ENCODE measurements around the gene S100B.

S100B gene

GRCh38 chr21:46562964-46563607 lies 41.8 kb downstream of the S100B start:
- H3K4me1 ChIP-seq (ENCODE audit: insufficient read depth, poor library complexity, severe bottlenecking): no peaks in the 10 kb centered on the region
- H3K4me3 ChIP-seq (ENCODE audit: severe bottlenecking): no peak overlapping the region
- no peaks in the 10 kb centered on the region for H3K9me3 ChIP-seq (ENCODE audit: severe bottlenecking)
- H3K36me3 ChIP-seq (ENCODE audit: low read depth): peaks cover 65% of the 10 kb centered on the region
- DNase-seq (ENCODE audit: low spot score) (no peak), ATAC-seq (ENCODE audit: low read depth) (no peak)
- H3K27me3 ChIP-seq (ENCODE audit: insufficient read depth, poor library complexity, severe bottlenecking): no peaks in the 10 kb centered on the region
- no peak overlapping the region for H3K27ac ChIP-seq (ENCODE audit: poor library complexity, severe bottlenecking)
- TF ChIP-seq, protein P1, sequence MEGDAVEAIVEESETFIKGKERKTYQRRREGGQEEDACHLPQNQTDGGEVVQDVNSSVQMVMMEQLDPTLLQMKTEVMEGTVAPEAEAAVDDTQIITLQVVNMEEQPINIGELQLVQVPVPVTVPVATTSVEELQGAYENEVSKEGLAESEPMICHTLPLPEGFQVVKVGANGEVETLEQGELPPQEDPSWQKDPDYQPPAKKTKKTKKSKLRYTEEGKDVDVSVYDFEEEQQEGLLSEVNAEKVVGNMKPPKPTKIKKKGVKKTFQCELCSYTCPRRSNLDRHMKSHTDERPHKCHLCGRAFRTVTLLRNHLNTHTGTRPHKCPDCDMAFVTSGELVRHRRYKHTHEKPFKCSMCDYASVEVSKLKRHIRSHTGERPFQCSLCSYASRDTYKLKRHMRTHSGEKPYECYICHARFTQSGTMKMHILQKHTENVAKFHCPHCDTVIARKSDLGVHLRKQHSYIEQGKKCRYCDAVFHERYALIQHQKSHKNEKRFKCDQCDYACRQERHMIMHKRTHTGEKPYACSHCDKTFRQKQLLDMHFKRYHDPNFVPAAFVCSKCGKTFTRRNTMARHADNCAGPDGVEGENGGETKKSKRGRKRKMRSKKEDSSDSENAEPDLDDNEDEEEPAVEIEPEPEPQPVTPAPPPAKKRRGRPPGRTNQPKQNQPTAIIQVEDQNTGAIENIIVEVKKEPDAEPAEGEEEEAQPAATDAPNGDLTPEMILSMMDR (IDR thresholded peaks at IDR 0.05; ENCODE audit: poor library complexity, severe bottlenecking): no peak

GRCh38 chr21:46562472-46562871 lies 42.4 kb downstream of the S100B start:
- ATAC-seq (ENCODE audit: low read depth): no peak; the same call in 2 of the 3 replicates
- H3K36me3 ChIP-seq (ENCODE audit: low read depth): peaks cover 63% of the 10 kb centered on the region
- DNase-seq (ENCODE audit: low spot score): no peak
- no peak overlapping the region for H3K4me3 ChIP-seq (ENCODE audit: severe bottlenecking)
- H3K4me1 ChIP-seq (ENCODE audit: insufficient read depth, poor library complexity, severe bottlenecking): no peaks in the 10 kb centered on the region
- no peaks in the 10 kb centered on the region for H3K27me3 ChIP-seq (ENCODE audit: insufficient read depth, poor library complexity, severe bottlenecking)
- H3K27ac ChIP-seq (ENCODE audit: poor library complexity, severe bottlenecking): no peak overlapping the region
- H3K9me3 ChIP-seq (ENCODE audit: severe bottlenecking): no peaks in the 10 kb centered on the region
- TF ChIP-seq, protein P1 (IDR thresholded peaks at IDR 0.05; ENCODE audit: poor library complexity, severe bottlenecking): no peak

- DNase-seq (ENCODE audit: low spot score) (no peak), ATAC-seq (ENCODE audit: low read depth) (no peak)
- Histone ChIP-seq H3K27me3 (ENCODE audit: insufficient read depth, poor library complexity, severe bottlenecking) (no peaks in the 10 kb centered on the region), H3K27ac (ENCODE audit: poor library complexity, severe bottlenecking) (no peak overlapping the region), H3K9me3 (ENCODE audit: severe bottlenecking) (no peaks in the 10 kb centered on the region), H3K4me3 (ENCODE audit: severe bottlenecking) (no peak overlapping the region), H3K4me1 (ENCODE audit: insufficient read depth, poor library complexity, severe bottlenecking) (no peaks in the 10 kb centered on the region), H3K36me3 (ENCODE audit: low read depth) (peaks cover 62% of the 10 kb centered on the region)
- TF ChIP-seq, protein P1 (IDR thresholded peaks at IDR 0.05; ENCODE audit: poor library complexity, severe bottlenecking): no peak
These were observed 43.3 kb downstream of the S100B start for GRCh38 chr21:46561445-46562090.

DNA sequence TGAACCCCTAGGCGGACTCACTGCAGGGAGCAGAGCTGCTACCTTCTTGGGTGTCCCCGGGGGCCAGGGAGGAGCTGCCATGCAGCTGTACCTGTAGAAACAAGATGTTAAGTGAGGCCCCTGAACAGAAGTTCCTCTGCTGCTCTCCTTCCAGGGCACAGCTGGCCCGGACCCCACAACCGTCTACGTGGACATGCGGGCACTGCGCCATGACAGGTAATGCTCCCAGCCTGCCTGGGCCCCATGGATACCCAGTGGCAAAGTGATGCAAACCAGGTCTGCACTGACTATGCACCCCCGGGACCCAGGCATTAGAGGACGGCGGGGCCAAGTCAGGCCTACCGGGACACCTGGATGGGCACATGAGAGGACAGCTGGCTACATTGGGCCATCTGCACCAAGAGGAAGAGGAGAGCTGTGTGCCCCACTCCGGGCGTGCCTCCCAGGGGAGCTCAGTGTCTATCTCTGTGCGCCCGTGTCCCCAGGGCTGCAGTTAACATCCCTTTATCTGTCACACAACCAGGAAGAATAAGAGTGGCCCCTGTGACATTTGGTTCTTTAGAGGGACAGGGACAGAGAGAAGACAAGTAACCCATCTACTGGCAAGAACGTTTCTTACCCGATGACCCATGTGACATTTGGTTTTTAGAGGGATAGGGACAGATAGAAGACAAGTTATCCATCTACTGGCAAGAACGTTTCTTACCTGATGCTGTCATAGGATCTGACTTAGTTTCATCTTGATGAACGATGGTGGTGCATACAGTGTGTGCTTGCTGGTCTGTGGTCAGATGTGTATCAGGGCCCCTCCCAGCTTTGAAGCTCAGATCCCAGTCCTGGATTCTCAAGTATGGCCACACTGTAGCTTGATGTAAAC lies 44.1 kb downstream of the S100B start:
- H3K36me3 ChIP-seq (ENCODE audit: low read depth): peaks cover 69% of the 10 kb centered on the region
- no peak overlapping the region for H3K27ac ChIP-seq (ENCODE audit: poor library complexity, severe bottlenecking)

More for the DNA sequence above, 44.1 kb downstream of the S100B start:
- DNase-seq (ENCODE audit: low spot score): no peak
- no peak for ATAC-seq (ENCODE audit: low read depth)
- Histone ChIP-seq H3K9me3 (ENCODE audit: severe bottlenecking) (no peaks in the 10 kb centered on the region), H3K4me3 (ENCODE audit: severe bottlenecking) (no peak overlapping the region), H3K27me3 (ENCODE audit: insufficient read depth, poor library complexity, severe bottlenecking) (no peaks in the 10 kb centered on the region), H3K4me1 (ENCODE audit: insufficient read depth, poor library complexity, severe bottlenecking) (no peaks in the 10 kb centered on the region)
- TF ChIP-seq, protein P1 (IDR thresholded peaks at IDR 0.05; ENCODE audit: poor library complexity, severe bottlenecking): no peak
